ENCODE data around the gene DCAF12. TPM values are rescaled to one million over a fixed set of nuclear protein-coding genes. Genes with fewer than 3 reads are reported as not detected.

The DCAF12 gene
- total RNA-seq, 3 donors from 2014 or later, result 25.6 to 36.7 (median 29.6) TPM

GRCh38 chr9:34065541-34065940, 61.0 kb downstream of the DCAF12 start:
- H3K27ac ChIP-seq, result no peak overlapping the region
- H3K36me3 ChIP-seq, result no peaks in the 10 kb centered on the region
- no peak for TF ChIP-seq POLR2A (IDR thresholded peaks at IDR 0.05)
- H3K9me3 ChIP-seq, result no peaks in the 10 kb centered on the region
- no peaks in the 10 kb centered on the region for H3K27me3 ChIP-seq
- intact Hi-C loops (cut with DNase I; ENCODE audit: low total_unique reads), result no loop called here
- H3K4me1 ChIP-seq, result no peaks in the 10 kb centered on the region
- H3K4me3 ChIP-seq, result no peak overlapping the region
- DNase-seq (ENCODE audit: low spot score in 2 of 2), result no peak

DNA sequence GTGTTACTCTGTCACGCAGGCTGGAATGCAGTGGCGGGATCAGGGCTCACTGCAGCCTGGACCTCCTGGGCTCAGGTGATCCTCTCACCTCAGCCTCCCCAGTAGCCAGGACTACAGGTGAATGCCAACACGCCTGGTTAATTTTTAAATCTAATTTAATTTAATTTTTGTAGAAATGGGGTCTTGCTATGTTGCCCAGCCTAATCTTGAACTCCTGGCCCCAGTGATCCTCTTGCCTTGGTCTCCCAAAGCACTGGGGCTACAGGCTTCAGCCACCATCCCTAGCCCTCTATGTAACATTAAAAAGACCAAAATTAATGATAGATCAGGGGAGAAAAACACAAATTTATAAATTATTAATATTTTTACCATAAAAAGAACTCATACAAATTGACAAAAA, 66.5 kb downstream of the DCAF12 start:
- no peaks in the 10 kb centered on the region for H3K36me3 ChIP-seq
- H3K4me3 ChIP-seq, result no peak overlapping the region
- no peak for DNase-seq (ENCODE audit: low spot score in 2 of 2)
- no peaks in the 10 kb centered on the region for H3K27me3 ChIP-seq
- intact Hi-C loops (cut with DNase I; ENCODE audit: low total_unique reads), result no loop called here
- TF ChIP-seq, protein P1, sequence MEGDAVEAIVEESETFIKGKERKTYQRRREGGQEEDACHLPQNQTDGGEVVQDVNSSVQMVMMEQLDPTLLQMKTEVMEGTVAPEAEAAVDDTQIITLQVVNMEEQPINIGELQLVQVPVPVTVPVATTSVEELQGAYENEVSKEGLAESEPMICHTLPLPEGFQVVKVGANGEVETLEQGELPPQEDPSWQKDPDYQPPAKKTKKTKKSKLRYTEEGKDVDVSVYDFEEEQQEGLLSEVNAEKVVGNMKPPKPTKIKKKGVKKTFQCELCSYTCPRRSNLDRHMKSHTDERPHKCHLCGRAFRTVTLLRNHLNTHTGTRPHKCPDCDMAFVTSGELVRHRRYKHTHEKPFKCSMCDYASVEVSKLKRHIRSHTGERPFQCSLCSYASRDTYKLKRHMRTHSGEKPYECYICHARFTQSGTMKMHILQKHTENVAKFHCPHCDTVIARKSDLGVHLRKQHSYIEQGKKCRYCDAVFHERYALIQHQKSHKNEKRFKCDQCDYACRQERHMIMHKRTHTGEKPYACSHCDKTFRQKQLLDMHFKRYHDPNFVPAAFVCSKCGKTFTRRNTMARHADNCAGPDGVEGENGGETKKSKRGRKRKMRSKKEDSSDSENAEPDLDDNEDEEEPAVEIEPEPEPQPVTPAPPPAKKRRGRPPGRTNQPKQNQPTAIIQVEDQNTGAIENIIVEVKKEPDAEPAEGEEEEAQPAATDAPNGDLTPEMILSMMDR (IDR thresholded peaks at IDR 0.05), result no peak
- TF ChIP-seq POLR2AphosphoS5 (IDR thresholded peaks at IDR 0.05) (no peak), POLR2A (IDR thresholded peaks at IDR 0.05) (no peak)
- no peaks in the 10 kb centered on the region for H3K4me1 ChIP-seq
- no peak overlapping the region for H3K27ac ChIP-seq
- no peaks in the 10 kb centered on the region for H3K9me3 ChIP-seq

DNA sequence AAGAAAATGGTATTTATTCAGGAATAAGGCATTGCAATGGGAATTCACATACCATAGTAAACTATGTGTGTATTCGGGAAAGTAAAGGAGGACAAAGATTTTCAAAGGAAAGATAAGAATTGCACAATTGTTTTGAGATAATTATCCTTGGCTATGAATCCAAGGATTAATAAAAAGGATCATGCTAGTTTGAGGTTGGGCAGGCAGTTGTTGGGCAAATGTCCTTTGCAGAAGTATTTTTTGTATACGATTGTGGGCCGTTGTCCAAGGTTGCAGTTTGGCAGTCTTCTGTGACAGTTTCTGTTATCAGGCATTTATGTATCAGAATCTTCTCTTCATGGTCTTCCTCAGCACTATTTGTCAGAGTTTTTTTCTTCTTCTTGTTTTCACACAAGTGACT, 67.2 kb downstream of the DCAF12 start:
- Histone ChIP-seq H3K4me3 (no peak overlapping the region), H3K9me3 (no peaks in the 10 kb centered on the region), H3K36me3 (no peaks in the 10 kb centered on the region), H3K27me3 (no peaks in the 10 kb centered on the region), H3K4me1 (no peaks in the 10 kb centered on the region), H3K27ac (no peak overlapping the region)
- no peak for DNase-seq (ENCODE audit: low spot score in 2 of 2)
- intact Hi-C loops (cut with DNase I; ENCODE audit: low total_unique reads), result no loop called here
- TF ChIP-seq POLR2AphosphoS5 (IDR thresholded peaks at IDR 0.05) (no peak), POLR2A (IDR thresholded peaks at IDR 0.05) (no peak)
- TF ChIP-seq, protein P1 (IDR thresholded peaks at IDR 0.05), result no peak

DNA sequence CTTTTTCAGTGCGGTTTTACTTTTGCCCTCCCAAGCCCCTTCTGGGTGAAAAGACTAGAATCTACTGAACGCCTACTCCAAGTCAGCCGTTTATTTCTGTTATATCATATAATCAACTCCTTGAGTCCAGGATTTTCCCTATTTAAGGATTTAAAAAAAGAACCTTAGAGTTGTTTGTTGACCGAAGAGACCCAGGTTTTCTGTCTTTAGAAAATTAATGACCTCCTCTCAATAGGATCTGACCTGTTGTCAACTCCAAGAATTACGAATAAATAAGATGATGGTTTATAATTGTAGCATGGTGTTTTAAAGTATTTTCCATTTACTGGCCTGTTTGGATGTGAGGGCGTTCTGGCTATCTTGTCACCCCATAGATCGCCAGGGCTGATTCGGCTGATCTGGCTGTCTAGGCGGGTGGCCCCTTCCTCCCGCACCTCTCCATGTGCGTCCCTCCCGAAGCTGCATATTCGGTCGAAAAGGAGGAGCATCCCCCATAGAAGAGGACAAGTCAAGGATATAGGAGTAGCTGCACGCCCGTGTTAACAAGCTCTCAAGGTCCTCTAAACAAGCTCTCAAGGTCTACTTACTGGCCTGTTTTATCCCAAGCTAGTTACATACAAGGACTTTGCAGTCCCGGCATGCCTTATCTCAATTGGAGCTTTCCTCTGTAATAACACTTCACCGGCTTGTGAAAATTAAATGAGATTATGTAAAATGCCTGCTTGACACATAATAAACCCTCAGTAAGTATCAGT, 76.7 kb downstream of the DCAF12 start:
- Histone ChIP-seq H3K9me3 (no peaks in the 10 kb centered on the region), H3K4me3 (peak overlapping the region; percentile 78 to 99 (median 80)), H3K27me3 (no peaks in the 10 kb centered on the region), H3K27ac (peak overlapping the region; percentile 96 to 98), H3K4me1 (peaks cover 0 to 7% of the 10 kb centered on the region in 2 donors), H3K36me3 (no peaks in the 10 kb centered on the region)
- no peak for DNase-seq (ENCODE audit: low spot score in 2 of 2)
- intact Hi-C loops (cut with DNase I; ENCODE audit: low total_unique reads), result no loop called here
- TF ChIP-seq POLR2A (IDR thresholded peaks at IDR 0.05), result no peak
- TF ChIP-seq, protein P1 (IDR thresholded peaks at IDR 0.05), result no peak
- no peak for TF ChIP-seq POLR2AphosphoS5 (IDR thresholded peaks at IDR 0.05)

- TF ChIP-seq, protein P1 (IDR thresholded peaks at IDR 0.05), result peak in 2 of 3 donors; percentile 20 to 21
- TF ChIP-seq POLR2AphosphoS5 (IDR thresholded peaks at IDR 0.05) (peak; percentile 95 to 98 (median 96)), POLR2A (IDR thresholded peaks at IDR 0.05) (peak; percentile 76)
- peaks cover 0 to 7% of the 10 kb centered on the region in 2 donors for H3K4me1 ChIP-seq
- no peaks in the 10 kb centered on the region for H3K9me3 ChIP-seq
- H3K4me3 ChIP-seq, result peak within 1 kb of the TSS; percentile 78 to 99 (median 80)
- H3K27ac ChIP-seq, result peak within 1 kb of the TSS; percentile 96 to 98
- H3K27me3 ChIP-seq, result no peaks in the 10 kb centered on the region
- intact Hi-C loops (cut with DNase I; ENCODE audit: low total_unique reads), result no loop called here
- no peaks in the 10 kb centered on the region for H3K36me3 ChIP-seq
- DNase-seq (ENCODE audit: low spot score in 2 of 2), result peak; percentile 97 to 98
Measured at GRCh38 chr9:34048727-34049629, 77.5 kb downstream of the DCAF12 start, which contains the start of gene UBAP2. TSS of gene UBAP2 (minus strand) at chr9:34048887. CDS start at chr9:34017148, 31,739 bp downstream.

Measured in breast epithelium (tissue), 4 donors.